Adrenal gland (tissue), 12 donors: ENCODE results near the gene IPO11. TPM values are rescaled to one million over a fixed set of nuclear protein-coding genes. Genes with fewer than 3 reads are reported as not detected.

Experiments
- DNase-seq, 7 donors: peaks; one replicate each; pipeline ENCODE4 v3.0.0-alpha.2; 2019 to 2020
- H3K27ac ChIP-seq, 5 donors: fragments of 200-600 bp; sonication (generic) in 4 of 5; 1 replicate in 3 of 5; 2 replicates in 2 of 5; pipeline versions ENCODE4 v1.5.1 to v1.8.0; 2016 to 2020; ENCODE audit warnings: mild to moderate bottlenecking in 1 of 5
- H3K27me3 ChIP-seq: fragments of 200-600 bp; 2 replicates; pipeline ENCODE4 v1.8.0; 2021
- H3K36me3 ChIP-seq, 2 donors: fragments of 200-600 bp; replicated peaks in 1 of 2; 1 replicate in 1 of 2; 2 replicates in 1 of 2; pipeline versions ENCODE4 v1.5.1 to v1.8.0; 2018 to 2022
- H3K4me1 ChIP-seq, 2 donors: fragments of 200-600 bp; replicated peaks in 1 of 2; 1 replicate in 1 of 2; 2 replicates in 1 of 2; pipeline versions ENCODE4 v1.5.1 to v1.8.0; 2018 to 2021
- H3K4me3 ChIP-seq, 4 donors: fragments of 200-600 bp; sonication (generic) in 3 of 4; one replicate each; pipeline ENCODE4 v1.5.1; 2016 to 2018
- H3K9me3 ChIP-seq, 3 donors: fragments of 200-600 bp; sonication (generic) in 1 of 3; replicated peaks in 1 of 3; 1 replicate in 2 of 3; 2 replicates in 1 of 3; pipeline versions ENCODE4 v1.5.1 to v1.8.0; 2016 to 2021
- POLR2A ChIP-seq, 2 donors: fragments of 450-650 bp; IDR thresholded peaks; one replicate each; pipeline ENCODE4 v1.6.1; 2017; ENCODE audit warnings: antibody characterized with exemption in 2 of 2, mild to moderate bottlenecking in 2 of 2, moderate library complexity in 1 of 2
- WGBS, 4 donors: extraction: QIAGEN DNeasy Blood & Tissue Kit in 2 of 4; methylation state at CpG; one replicate each; pipeline versions ENCODE4 v1.1.5 to v1.1.7; 2013 to 2017; 5-methylcytosine and 5-hydroxymethylcytosine counted together
- intact Hi-C, 2 donors: fragments of 100-400 bp; cut with DNase I; formaldehyde crosslinking; loops; one replicate each; pipeline versions ENCODE4 v1.14.1 to v1.15.0; 2022 to 2023
- polyA plus RNA-seq, 3 donors: library from polyadenylated mRNA; stranded (reverse); fragments of 200-250 nt in 2 of 3; fragments of 350-450 nt in 1 of 3; fragmentation: Illumina TruSeq in 1 of 3; extraction: RNeasy Lipid Tissue Mini Kit (QIAGEN cat#74804) in 1 of 3; gene quantifications; one replicate each; pipeline ENCODE4 v1.2.3, GENCODE V29; 2013 to 2014
- total RNA-seq, 9 donors: library from RNA; depleted of rRNA in 4 of 9; stranded (reverse); fragments of >200 nt in 4 of 9; fragments of 120-200 nt in 1 of 9; fragmentation: NEBNext Ultra II Directional in 1 of 9; extraction: Animal tissue kit (Norgen Biotek cat#: 25700) in 1 of 9; gene quantifications; one replicate each; pipeline versions ENCODE4 v1.1.0 to v1.2.4, GENCODE V29; 2013 to 2023
- TF ChIP-seq, protein P1 (sequence below), 6 experiments: fragments of 450-650 bp in 4 of 6; fragments of 200-600 bp in 2 of 6; sonication (generic) in 1 of 6; IDR thresholded peaks; 1 replicate in 5 of 6; 2 replicates in 1 of 6; pipeline versions ENCODE4 v1.5.1 to v1.8.0; 2016 to 2021; ENCODE audit warnings: antibody characterized with exemption in 6 of 6, mild to moderate bottlenecking in 2 of 6, moderate library complexity in 1 of 6
- donor health status: healthy with polysubstance abuse.
- donor health status: Bipolar disorder and iron deficiency.
- donor health status: DM: yes; HTN: yes; CAD: no.
- donor health status: DM: no; HTN: no; CAD: no.
- donor health status: DM: no; HTN: no; CAD: no.
- donor health status: DM: yes; HTN: yes; CAD: no.

Gene IPO11
- total and polyA plus RNA-seq, 12 donors: 6.0 to 33.3 (median 23.7) TPM

GRCh38 chr5:62649476-62650113 lies 237.0 kb downstream of the IPO11 start:
- Histone ChIP-seq H3K27me3 (no peaks in the 10 kb centered on the region), H3K4me1 (no peaks in the 10 kb centered on the region), H3K27ac (no peak overlapping the region), H3K4me3 (no peak overlapping the region), H3K36me3 (no peaks in the 10 kb centered on the region), H3K9me3 (no peaks in the 10 kb centered on the region)
- 57 to 76% (median 73%) methylated on average over 4 of the region's 4 CpGs for WGBS, 4 donors
- DNase-seq: peak in 1 of 7 donors; percentile 23
- TF ChIP-seq, protein P1, sequence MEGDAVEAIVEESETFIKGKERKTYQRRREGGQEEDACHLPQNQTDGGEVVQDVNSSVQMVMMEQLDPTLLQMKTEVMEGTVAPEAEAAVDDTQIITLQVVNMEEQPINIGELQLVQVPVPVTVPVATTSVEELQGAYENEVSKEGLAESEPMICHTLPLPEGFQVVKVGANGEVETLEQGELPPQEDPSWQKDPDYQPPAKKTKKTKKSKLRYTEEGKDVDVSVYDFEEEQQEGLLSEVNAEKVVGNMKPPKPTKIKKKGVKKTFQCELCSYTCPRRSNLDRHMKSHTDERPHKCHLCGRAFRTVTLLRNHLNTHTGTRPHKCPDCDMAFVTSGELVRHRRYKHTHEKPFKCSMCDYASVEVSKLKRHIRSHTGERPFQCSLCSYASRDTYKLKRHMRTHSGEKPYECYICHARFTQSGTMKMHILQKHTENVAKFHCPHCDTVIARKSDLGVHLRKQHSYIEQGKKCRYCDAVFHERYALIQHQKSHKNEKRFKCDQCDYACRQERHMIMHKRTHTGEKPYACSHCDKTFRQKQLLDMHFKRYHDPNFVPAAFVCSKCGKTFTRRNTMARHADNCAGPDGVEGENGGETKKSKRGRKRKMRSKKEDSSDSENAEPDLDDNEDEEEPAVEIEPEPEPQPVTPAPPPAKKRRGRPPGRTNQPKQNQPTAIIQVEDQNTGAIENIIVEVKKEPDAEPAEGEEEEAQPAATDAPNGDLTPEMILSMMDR (IDR thresholded peaks at IDR 0.05): no peak
- no peak for TF ChIP-seq POLR2A (IDR thresholded peaks at IDR 0.05)
- intact Hi-C loops: no loop called here

- no peaks in the 10 kb centered on the region for H3K4me1 ChIP-seq
- H3K36me3 ChIP-seq: no peaks in the 10 kb centered on the region
- H3K27ac ChIP-seq: no peak overlapping the region
- no peak for TF ChIP-seq POLR2A (IDR thresholded peaks at IDR 0.05)
- TF ChIP-seq, protein P1 (IDR thresholded peaks at IDR 0.05): no peak
- WGBS, 4 donors: 89 to 92% (median 91%) methylated on average over 5 of the region's 5 CpGs
- no peaks in the 10 kb centered on the region for H3K9me3 ChIP-seq
- no peaks in the 10 kb centered on the region for H3K27me3 ChIP-seq
- no peak for DNase-seq
- intact Hi-C loops: no loop called here
- no peak overlapping the region for H3K4me3 ChIP-seq
These were observed 237.6 kb downstream of the IPO11 start for GRCh38 chr5:62650197-62650596.

GRCh38 chr5:62652225-62652624 lies 239.7 kb downstream of the IPO11 start:
- Histone ChIP-seq H3K4me3 (no peak overlapping the region), H3K36me3 (no peaks in the 10 kb centered on the region), H3K9me3 (no peaks in the 10 kb centered on the region), H3K4me1 (no peaks in the 10 kb centered on the region), H3K27me3 (no peaks in the 10 kb centered on the region), H3K27ac (no peak overlapping the region)
- DNase-seq: no peak
- WGBS, 4 donors: 69 to 75% (median 73%) methylated on average over 5 of the region's 5 CpGs
- intact Hi-C loops: no loop called here
- no peak for TF ChIP-seq POLR2A (IDR thresholded peaks at IDR 0.05)
- TF ChIP-seq, protein P1 (IDR thresholded peaks at IDR 0.05): no peak

DNA sequence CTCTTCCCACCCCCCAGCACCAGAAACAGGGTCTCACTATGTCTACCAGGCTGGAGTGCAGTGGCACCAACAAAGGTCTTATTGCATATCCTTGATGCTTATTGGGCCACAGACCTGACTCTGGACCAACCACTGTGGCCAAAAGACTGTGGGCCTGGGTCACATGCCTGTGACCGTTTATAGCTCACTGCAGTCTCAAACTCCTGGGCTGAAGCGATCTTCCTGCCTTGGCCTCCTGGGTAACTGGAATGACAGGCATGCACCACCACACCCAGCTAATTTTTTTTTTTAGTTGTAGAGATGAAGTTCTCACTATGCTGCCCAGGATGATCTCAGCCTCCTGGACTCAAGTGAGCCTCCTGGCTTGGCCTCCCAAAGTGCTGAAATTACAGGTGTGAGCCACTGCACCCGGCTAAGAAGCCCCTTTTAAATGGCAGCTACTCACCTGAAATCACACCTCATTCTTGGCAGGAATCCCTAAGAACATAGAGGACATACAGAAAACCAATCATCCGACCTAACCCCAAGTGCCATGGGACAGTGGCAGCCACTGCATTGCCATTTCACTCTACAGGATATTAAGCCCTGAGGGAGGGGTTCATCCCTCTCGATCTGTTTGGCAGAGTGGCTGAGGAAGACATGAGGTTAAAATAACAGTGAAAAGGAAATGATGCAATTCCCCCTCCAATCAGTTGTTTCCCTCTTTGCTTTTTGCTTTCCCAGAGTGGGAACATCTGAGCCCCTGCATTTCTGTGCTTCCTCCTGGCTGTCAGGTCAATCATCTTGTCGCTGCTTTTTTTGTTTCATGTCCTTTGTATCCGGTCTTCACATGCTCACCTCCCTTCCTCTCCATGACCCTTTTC lies 240.7 kb downstream of the IPO11 start:
- TF ChIP-seq, protein P1 (IDR thresholded peaks at IDR 0.05): no peak
- no peak for TF ChIP-seq POLR2A (IDR thresholded peaks at IDR 0.05)
- Histone ChIP-seq H3K4me1 (no peaks in the 10 kb centered on the region), H3K4me3 (no peak overlapping the region), H3K27ac (no peak overlapping the region), H3K9me3 (no peaks in the 10 kb centered on the region), H3K27me3 (no peaks in the 10 kb centered on the region), H3K36me3 (no peaks in the 10 kb centered on the region)
- DNase-seq: peak in 2 of 7 donors; percentile 10 to 14
- 44 to 63% (median 57%) methylated on average over 4 to 7 of the region's 7 CpGs for whole genome bisulfite sequencing, 4 donors
- intact Hi-C loops: no loop called here
